Activated CD8-positive, alpha-beta T cell treated with anti-CD3 and anti-CD28 coated beads for 36 hours (primary cell): ENCODE measurements around the gene CUL3. TPM values are rescaled to one million over a fixed set of nuclear protein-coding genes. Genes with fewer than 3 reads are reported as not detected.

Experiments used
- ATAC-seq: fragments of 200-7000 bp; cut with Tn5 transposase; one replicate; pipeline ENCODE4 v1.10.0; 2021; ENCODE audit warnings: mild to moderate bottlenecking, moderate library complexity
- CTCF ChIA-PET: fragments of 350-600 bp; sonication (Branson Sonifier 250); formaldehyde crosslinking; loops from one replicate; lab custom pipeline; 2021; ENCODE audit warnings: antibody characterized with exemption; lab: Charles Lee
- POLR2A ChIA-PET: fragments of 350-600 bp; sonication (Branson Sonifier 250); formaldehyde crosslinking; loops from one replicate; lab custom pipeline; 2021; ENCODE audit warnings: antibody characterized with exemption; lab: Charles Lee
- DNase-seq: peaks from one replicate; pipeline ENCODE4 v3.0.0-alpha.2; 2020
- H3K27ac Mint-ChIP-seq: one replicate; pipeline ENCODE4 v1.8.0; 2021; ENCODE audit warnings: mild to moderate bottlenecking, mixed read lengths
- H3K27me3 Mint-ChIP-seq: one replicate; pipeline ENCODE4 v1.8.0; 2021; ENCODE audit warnings: mixed read lengths
- H3K36me3 Mint-ChIP-seq: one replicate; pipeline ENCODE4 v1.8.0; 2021; ENCODE audit warnings: low read depth, mixed read lengths
- H3K4me1 Mint-ChIP-seq: one replicate; pipeline ENCODE4 v1.8.0; 2021; ENCODE audit warnings: low read depth, mixed read lengths
- H3K4me3 Mint-ChIP-seq: one replicate; pipeline ENCODE4 v1.8.0; 2021; ENCODE audit warnings: mild to moderate bottlenecking, moderate library complexity, mixed read lengths
- H3K9me3 Mint-ChIP-seq: one replicate; pipeline ENCODE4 v1.8.0; 2021; ENCODE audit warnings: mixed read lengths
- CTCF ChIP-seq: fragments of 200-600 bp; IDR thresholded peaks from one replicate; pipeline ENCODE4 v1.8.0; 2022; ENCODE audit warnings: antibody characterized with exemption, mild to moderate bottlenecking
- intact Hi-C: fragments of 100-400 bp; cut with micrococcal nuclease; formaldehyde crosslinking; loops from one replicate; pipeline ENCODE4 v1.10.0; 2022
- total RNA-seq, 2 experiments: library from RNA; stranded (reverse); gene quantifications; one replicate each; pipeline ENCODE4 v1.2.3, GENCODE V29; 2021

The CUL3 gene
- total RNA-seq, 2 experiments from 2014 or later: 75.0 to 76.7 TPM

DNA sequence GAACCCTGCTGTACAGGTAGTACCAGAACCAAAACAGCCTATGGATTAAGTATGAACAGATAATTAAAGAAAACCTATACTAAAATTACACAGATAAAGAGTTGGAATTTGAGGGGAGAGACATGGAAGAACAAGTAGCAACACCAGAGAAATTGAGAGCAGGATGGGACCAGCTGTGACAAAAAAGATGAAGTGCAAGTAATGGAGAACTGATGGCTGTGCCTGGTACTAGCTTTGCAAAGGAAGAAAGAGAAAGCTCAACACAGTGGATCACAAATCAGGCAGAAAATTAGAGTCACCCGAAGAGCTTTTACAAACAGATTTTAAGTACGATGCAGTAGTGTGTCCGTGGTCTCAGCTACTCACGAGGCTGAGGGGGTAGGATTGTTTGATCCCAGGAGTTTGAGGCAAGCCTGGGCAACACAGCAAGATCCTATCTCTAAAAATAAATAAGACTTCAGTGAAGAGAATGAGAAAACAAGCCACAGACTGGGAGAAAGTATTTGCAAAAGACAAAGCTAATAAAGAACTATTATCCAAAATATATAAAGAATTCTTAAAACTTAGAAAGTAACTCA lies 46.5 kb downstream of the CUL3 start:
- no peak for ATAC-seq
- no peak for DNase-seq
- peaks cover 46% of the 10 kb centered on the region for H3K4me1 Mint-ChIP-seq
- no peaks in the 10 kb centered on the region for H3K27me3 Mint-ChIP-seq
- ChIA-PET POLR2A (interaction anchor here (0.8 kb wide), 1 partner anchor 12 kb away, joined by 3 read pairs; no protein-coding TSS in a partner anchor), CTCF (interaction anchor here (1.0 to 1.6 kb wide), 2 partner anchors 12 to 22 kb away, joined by 3 read pairs; no protein-coding TSS in a partner anchor)
- no peak for TF ChIP-seq CTCF
- peaks cover 7% of the 10 kb centered on the region for H3K9me3 Mint-ChIP-seq
- intact Hi-C loops: no loop called here
- peak overlapping the region; percentile 65 for H3K27ac Mint-ChIP-seq
- peaks cover 54% of the 10 kb centered on the region for H3K36me3 Mint-ChIP-seq
- no peak overlapping the region for H3K4me3 Mint-ChIP-seq

DNA sequence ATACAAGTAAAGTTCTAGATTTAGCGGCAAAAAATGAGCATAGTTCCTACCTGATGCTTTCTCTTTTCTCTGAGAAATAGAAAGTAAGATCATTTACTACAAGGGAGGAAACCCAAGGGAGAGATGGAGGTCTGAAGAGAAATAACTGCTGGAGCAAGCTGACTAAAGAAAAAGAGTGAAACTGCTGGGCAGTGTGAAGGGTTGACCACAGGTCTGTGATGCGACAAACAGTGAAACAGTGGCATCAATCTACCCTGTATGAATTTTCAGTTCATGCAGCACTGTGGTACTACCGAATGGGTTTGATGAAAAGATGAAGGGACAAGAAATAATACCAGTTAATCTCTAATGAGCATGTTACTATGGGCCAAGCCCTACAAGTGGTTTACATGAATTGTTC lies 52.2 kb downstream of the CUL3 start:
- Mint-ChIP-seq H3K4me3 (no peak overlapping the region), H3K4me1 (peaks cover 49% of the 10 kb centered on the region), H3K36me3 (peaks cover 53% of the 10 kb centered on the region), H3K27me3 (no peaks in the 10 kb centered on the region), H3K9me3 (no peaks in the 10 kb centered on the region), H3K27ac (peak overlapping the region; percentile 72)
- POLR2A ChIA-PET: interaction anchor here (0.8 to 1.1 kb wide), 2 partner anchors 13 to 38 kb away, joined by 3 read pairs; no protein-coding TSS in a partner anchor
- CTCF ChIA-PET: interaction anchor here (1.7 kb wide), 1 partner anchor 8 kb away, joined by 5 read pairs; no protein-coding TSS in a partner anchor
- TF ChIP-seq CTCF: no peak
- intact Hi-C loops: no loop called here
- DNase-seq (no peak), ATAC-seq (no peak)

- intact Hi-C loops: no loop called here
- Mint-ChIP-seq H3K4me1 (peaks cover 52% of the 10 kb centered on the region), H3K36me3 (peaks cover 54% of the 10 kb centered on the region), H3K27ac (peak overlapping the region; percentile 72), H3K4me3 (no peak overlapping the region), H3K9me3 (no peaks in the 10 kb centered on the region), H3K27me3 (no peaks in the 10 kb centered on the region)
- ATAC-seq (no peak), DNase-seq (no peak)
- CTCF ChIA-PET: no interaction called here
- no peak for TF ChIP-seq CTCF
- POLR2A ChIA-PET: interaction anchor here (0.8 to 1.1 kb wide), 3 partner anchors 14 to 44 kb away, joined by 3 read pairs; no protein-coding TSS in a partner anchor
Measured at GRCh38 chr2:224532441-224532840, 52.7 kb downstream of the CUL3 start.

DNA sequence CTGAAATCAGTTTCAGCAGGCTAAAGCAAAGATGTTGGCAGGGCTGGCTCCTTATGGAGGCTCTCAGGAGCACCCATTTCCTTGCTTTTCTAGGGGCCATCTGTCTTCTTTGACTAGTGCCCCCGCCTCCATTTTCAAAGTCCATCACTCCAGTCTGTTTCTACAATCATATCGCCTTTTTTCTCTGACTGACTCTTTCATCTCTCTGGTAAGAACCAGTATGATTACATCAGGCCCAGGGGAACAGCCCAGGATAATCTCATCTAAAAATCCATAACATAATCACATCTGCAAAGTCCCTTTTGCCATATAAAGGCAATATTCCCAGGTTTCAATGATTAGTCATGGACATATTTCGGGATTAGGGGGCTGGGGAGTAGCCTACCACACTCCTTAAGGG lies 57.0 kb downstream of the CUL3 start:
- peaks cover 46% of the 10 kb centered on the region for H3K36me3 Mint-ChIP-seq
- POLR2A ChIA-PET: no interaction called here
- no peak for DNase-seq
- CTCF ChIA-PET: no interaction called here
- no peak overlapping the region for H3K4me3 Mint-ChIP-seq
- H3K9me3 Mint-ChIP-seq: no peaks in the 10 kb centered on the region
- H3K4me1 Mint-ChIP-seq: peaks cover 76% of the 10 kb centered on the region
- H3K27me3 Mint-ChIP-seq: no peaks in the 10 kb centered on the region
- intact Hi-C loops: no loop called here
- no peak for ATAC-seq
- H3K27ac Mint-ChIP-seq: no peak overlapping the region
- TF ChIP-seq CTCF: no peak

- ChIA-PET POLR2A (interaction anchor here (0.6 to 1.7 kb wide), 3 partner anchors 20 to 54 kb away, joined by 3 to 4 read pairs (median 3); no protein-coding TSS in a partner anchor), CTCF (interaction anchor here (1.2 kb wide), 1 partner anchor 12 kb away, joined by 3 read pairs; no protein-coding TSS in a partner anchor)
- H3K9me3 Mint-ChIP-seq: no peaks in the 10 kb centered on the region
- no peak for TF ChIP-seq CTCF
- ATAC-seq: no peak
- H3K4me1 Mint-ChIP-seq: peaks cover 66% of the 10 kb centered on the region
- H3K27ac Mint-ChIP-seq: no peak overlapping the region
- DNase-seq: no peak
- intact Hi-C loops: no loop called here
- H3K4me3 Mint-ChIP-seq: no peak overlapping the region
- peaks cover 28% of the 10 kb centered on the region for H3K36me3 Mint-ChIP-seq
- H3K27me3 Mint-ChIP-seq: no peaks in the 10 kb centered on the region
Measured at GRCh38 chr2:224525774-224526173, 59.4 kb downstream of the CUL3 start.
